GM12878 (cell line): ENCODE results near the gene TEF.

ENCODE experiments used
- BACH1 ChIP-seq: fragments of 450-650 bp; IDR thresholded peaks from 2 replicates; pipeline ENCODE4 v1.6.1; 2017; ENCODE audit warnings: mild to moderate bottlenecking, borderline replicate concordance
- NRF1 ChIP-seq: conservative IDR thresholded peaks from 2 replicates; pipeline ENCODE4 v1.6.1; 2011; ENCODE audit warnings: mild to moderate bottlenecking, low read depth, low read length, improper control_type of control experiment
- SMAD1 ChIP-seq: fragments of 450-650 bp; IDR thresholded peaks from 2 replicates; pipeline ENCODE4 v1.6.1; 2018; ENCODE audit warnings: mild to moderate bottlenecking, low read depth; ENCODE audit not compliant: partially characterized antibody
- SMC3 ChIP-seq: IDR thresholded peaks from 2 replicates; pipeline ENCODE4 v1.6.1; 2011; ENCODE audit warnings: low read length, improper control_type of control experiment, borderline replicate concordance
- TCF12 ChIP-seq: IDR thresholded peaks from 2 replicates; pipeline ENCODE4 v1.6.1; 2011; ENCODE audit warnings: low read depth, mild to moderate bottlenecking, low read length
- ZNF384 ChIP-seq: IDR thresholded peaks from 2 replicates; pipeline ENCODE4 v1.6.1; 2012; ENCODE audit warnings: low read depth, mild to moderate bottlenecking, low read length, improper control_type of control experiment, borderline replicate concordance
- ZZZ3 ChIP-seq: IDR thresholded peaks from 2 replicates; pipeline ENCODE4 v1.6.1; 2011; ENCODE audit warnings: low read depth; ENCODE audit not compliant: control insufficient read depth, insufficient read length
- TF ChIP-seq, protein P1 (sequence below): fragments of 450-650 bp; IDR thresholded peaks from 2 replicates; pipeline ENCODE4 v1.6.1; 2014; ENCODE audit warnings: mild to moderate bottlenecking
- TF ChIP-seq, protein P2 (sequence below), 3 experiments: IDR thresholded peaks in 2 of 3; conservative IDR thresholded peaks in 1 of 3; 2 replicates each; pipeline ENCODE4 v1.5.1; 2011; ENCODE audit warnings: low read depth in 3 of 3, low read length in 3 of 3, mild to moderate bottlenecking in 3 of 3, control low read depth in 2 of 3, moderate library complexity in 2 of 3, inconsistent platforms in 1 of 3, mixed read lengths in 1 of 3; ENCODE audit not compliant: control insufficient read depth in 2 of 3, insufficient read depth in 1 of 3; ENCODE audit errors: extremely low read depth in 1 of 3
- TF ChIP-seq, protein P3 (sequence below): IDR thresholded peaks from 2 replicates; pipeline ENCODE4 v1.6.1; 2012; ENCODE audit warnings: low read length, inconsistent platforms

DNA sequence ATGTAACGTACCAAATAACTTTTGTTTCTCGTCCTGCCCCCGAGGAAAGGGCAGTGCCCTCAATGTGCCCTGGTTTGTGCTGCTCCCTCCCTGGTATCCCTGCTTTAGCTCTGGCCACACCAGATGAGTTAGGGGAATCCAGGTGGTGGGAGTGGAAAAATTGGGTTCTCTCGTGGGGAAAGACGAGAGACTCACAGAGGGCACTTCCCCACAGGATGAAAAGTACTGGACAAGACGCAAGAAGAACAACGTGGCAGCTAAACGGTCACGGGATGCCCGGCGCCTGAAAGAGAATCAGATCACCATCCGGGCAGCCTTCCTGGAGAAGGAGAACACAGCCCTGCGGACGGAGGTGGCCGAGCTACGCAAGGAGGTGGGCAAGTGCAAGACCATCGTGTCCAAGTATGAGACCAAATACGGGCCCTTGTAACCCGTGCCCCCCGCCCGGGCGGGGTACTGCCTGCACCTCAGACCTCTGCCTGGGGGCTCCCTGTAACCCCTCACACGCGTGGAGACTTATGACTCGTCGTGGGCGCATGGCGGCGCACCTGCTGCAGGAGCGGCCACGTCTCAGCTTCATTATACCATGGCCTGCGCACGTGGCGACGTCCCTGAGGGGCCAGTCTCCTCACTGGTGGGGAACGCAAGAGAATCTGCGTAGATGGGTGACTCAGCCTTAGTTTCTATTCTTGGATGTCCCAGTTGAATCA, 13.9 kb downstream of the TEF start:
- TF ChIP-seq ZNF384 (no peak), TCF12 (no peak), SMAD1 (no peak), SMC3 (no peak), NRF1 (no peak), BACH1 (no peak), ZZZ3 (no peak)
- TF ChIP-seq, protein P1, sequence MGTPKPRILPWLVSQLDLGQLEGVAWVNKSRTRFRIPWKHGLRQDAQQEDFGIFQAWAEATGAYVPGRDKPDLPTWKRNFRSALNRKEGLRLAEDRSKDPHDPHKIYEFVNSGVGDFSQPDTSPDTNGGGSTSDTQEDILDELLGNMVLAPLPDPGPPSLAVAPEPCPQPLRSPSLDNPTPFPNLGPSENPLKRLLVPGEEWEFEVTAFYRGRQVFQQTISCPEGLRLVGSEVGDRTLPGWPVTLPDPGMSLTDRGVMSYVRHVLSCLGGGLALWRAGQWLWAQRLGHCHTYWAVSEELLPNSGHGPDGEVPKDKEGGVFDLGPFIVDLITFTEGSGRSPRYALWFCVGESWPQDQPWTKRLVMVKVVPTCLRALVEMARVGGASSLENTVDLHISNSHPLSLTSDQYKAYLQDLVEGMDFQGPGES: no peak
- TF ChIP-seq, protein P2, sequence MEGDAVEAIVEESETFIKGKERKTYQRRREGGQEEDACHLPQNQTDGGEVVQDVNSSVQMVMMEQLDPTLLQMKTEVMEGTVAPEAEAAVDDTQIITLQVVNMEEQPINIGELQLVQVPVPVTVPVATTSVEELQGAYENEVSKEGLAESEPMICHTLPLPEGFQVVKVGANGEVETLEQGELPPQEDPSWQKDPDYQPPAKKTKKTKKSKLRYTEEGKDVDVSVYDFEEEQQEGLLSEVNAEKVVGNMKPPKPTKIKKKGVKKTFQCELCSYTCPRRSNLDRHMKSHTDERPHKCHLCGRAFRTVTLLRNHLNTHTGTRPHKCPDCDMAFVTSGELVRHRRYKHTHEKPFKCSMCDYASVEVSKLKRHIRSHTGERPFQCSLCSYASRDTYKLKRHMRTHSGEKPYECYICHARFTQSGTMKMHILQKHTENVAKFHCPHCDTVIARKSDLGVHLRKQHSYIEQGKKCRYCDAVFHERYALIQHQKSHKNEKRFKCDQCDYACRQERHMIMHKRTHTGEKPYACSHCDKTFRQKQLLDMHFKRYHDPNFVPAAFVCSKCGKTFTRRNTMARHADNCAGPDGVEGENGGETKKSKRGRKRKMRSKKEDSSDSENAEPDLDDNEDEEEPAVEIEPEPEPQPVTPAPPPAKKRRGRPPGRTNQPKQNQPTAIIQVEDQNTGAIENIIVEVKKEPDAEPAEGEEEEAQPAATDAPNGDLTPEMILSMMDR (IDR thresholded peaks at IDR 0.05 in 2 of 3, conservative IDR thresholded peaks at IDR 0.05 in 1 of 3; ENCODE audit: control insufficient read depth in 2 of 3, extremely low read depth in 1 of 3, insufficient read depth in 1 of 3, low read depth in 3 of 3, low read length in 3 of 3): no peak
- TF ChIP-seq, protein P3, sequence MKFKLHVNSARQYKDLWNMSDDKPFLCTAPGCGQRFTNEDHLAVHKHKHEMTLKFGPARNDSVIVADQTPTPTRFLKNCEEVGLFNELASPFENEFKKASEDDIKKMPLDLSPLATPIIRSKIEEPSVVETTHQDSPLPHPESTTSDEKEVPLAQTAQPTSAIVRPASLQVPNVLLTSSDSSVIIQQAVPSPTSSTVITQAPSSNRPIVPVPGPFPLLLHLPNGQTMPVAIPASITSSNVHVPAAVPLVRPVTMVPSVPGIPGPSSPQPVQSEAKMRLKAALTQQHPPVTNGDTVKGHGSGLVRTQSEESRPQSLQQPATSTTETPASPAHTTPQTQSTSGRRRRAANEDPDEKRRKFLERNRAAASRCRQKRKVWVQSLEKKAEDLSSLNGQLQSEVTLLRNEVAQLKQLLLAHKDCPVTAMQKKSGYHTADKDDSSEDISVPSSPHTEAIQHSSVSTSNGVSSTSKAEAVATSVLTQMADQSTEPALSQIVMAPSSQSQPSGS: no peak
